Tongue (tissue), 2 donors: ENCODE results near the gene MCTP1. TPM values are rescaled to one million over a fixed set of nuclear protein-coding genes. Genes with fewer than 3 reads are reported as not detected.
"Not testable (repeated sequence)": the region's sequence is repeated elsewhere in the genome, so short reads cannot be mapped to it uniquely, and the experiment has no call there.

Experiments used
- DNase-seq: peaks from one replicate; pipeline ENCODE4 v3.0.0-alpha.2; 2015
- total RNA-seq: library from RNA; depleted of rRNA; stranded (reverse); fragments of >200 nt; gene quantifications from one replicate; pipeline ENCODE4 v1.2.3, GENCODE V29; 2014

Gene MCTP1
- total RNA-seq, 1 donor from 2014 or later: 41.4 TPM

DNA sequence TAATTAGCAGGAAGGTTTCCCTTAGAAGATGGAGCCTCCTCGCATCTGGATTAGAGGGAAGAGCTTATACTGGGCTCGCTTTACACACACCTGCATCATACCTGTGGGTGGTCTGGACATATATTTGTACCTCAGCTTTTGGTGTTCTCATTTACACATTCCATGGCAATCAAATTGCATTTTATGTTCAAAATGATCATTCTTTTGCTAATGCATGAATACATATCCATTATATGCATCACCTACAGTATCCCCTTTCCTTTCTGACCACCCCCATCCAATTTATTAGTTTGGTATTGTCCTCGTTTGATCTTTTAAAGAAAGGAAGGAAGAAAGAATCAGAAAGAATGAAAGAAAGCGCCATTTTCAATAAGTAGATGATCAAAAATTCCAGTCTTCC, 415.0 kb downstream of the MCTP1 start:
- no peak for DNase-seq

DNA sequence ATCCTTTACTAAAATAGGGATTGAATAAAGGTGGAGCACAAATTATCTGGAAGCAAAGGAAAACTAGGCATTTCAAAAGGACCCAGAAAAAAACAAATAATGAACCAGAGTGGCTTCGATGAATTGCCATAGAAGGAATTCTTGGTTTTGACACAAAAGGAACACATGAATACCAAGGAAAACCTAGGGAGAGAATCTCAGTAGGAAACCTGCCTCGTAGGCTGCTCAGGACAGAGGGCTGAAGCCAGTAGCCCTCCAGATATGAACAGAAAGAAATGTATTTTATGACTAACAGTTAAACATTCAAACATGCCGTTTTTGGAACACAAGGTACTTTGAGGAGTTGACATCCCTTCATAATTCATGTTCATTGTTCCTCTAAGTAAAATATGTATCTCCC, 420.9 kb downstream of the MCTP1 start:
- DNase-seq: no peak

DNA sequence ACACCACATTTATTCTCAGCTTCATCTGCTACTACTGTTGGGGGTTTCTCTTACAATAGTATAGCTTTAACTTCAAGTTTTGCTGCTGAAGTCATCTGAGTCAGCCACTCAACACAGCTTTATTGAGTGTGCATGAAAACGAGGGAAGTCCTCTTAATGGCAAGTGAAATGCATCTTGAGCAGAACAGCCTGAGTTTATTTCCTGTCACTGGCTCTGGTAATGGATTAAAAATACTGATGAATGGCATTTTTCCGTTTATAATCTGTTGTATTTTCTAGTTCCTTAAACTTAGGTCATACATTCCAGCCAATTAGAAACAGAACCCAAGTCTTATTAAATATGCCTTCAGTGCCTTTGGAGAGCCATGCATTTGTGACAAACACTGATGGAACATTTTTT, 427.8 kb downstream of the MCTP1 start:
- DNase-seq: no peak

DNA sequence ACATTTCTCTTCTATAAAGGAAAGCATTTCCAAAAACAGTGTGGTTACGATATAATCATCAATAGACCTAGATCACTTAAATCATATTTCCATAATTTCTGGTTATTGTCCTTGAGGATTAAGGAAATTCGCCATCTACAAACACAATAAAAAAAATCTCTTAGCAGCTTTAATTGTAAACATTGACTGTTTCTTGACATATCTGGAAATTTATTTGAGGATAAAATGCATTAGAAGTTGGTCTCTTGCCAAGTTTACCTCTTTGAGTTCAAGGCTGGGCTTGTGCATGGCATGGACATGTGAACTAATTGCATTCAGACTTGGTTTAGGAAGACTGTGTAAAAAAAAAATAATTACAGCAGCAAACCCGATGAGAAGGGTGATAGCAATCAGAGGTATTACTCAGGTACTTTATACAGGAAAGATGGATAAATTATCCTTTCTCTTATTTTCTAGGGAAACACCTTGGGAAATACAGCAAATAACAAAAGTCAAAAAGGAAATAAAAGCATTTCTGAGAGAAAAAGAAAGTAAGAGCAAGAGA, 428.6 kb downstream of the MCTP1 start:
- no peak for DNase-seq

DNA sequence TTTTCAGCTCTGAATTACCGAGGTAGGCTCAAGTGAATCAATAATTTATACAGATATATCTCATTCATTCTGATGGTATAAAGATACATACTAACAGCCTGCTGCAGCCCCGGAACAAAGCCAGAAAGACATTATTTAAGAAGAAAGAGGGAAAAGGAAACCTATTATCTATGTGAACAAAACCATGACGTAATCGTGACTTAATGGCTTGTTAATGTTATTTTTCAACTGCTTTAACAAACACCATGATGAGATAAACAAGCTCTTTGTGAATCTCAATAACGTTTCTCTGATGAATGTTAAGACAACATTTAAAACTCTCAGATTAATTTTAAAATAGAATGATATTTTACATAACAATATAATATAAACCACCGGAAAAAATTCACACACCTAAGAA, 429.4 kb downstream of the MCTP1 start:
- no peak for DNase-seq

DNA sequence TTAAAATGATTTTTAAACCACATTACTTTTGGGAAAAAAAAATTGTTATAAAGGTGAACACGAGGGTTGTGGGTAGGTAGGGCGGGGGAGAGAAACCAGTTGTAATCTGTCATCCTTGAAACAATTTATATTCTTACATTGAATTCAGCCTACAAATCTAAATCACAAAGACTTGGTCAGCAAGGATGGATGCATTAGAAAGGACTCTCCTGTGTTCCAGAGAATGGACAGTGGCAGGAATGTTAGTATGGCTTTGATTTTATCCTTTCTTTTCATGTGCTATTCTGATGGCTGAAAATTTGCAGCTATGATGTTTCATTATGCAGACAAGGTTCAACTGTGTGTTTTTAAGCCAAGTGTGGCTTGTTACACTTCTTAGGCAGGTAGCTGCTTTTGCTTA, 431.8 kb downstream of the MCTP1 start:
- no peak for DNase-seq

DNA sequence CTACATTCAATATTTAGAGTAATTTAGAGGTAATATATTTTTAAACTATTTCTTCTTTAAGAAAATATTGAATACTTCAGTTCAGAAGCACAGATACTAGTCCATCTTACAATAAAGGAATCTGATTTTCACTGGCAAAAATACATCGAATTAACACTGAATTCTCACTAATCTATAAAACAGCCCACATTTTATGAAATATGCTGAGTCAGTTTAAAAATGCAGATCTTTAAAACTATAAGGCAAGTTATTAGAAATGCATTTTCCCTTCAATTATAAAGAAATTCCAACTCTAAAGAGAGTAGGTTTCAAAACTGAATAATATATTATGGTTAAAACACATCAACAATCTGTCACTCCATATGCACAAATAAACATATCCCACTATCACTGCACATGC, 433.9 kb downstream of the MCTP1 start:
- no peak for DNase-seq

DNA sequence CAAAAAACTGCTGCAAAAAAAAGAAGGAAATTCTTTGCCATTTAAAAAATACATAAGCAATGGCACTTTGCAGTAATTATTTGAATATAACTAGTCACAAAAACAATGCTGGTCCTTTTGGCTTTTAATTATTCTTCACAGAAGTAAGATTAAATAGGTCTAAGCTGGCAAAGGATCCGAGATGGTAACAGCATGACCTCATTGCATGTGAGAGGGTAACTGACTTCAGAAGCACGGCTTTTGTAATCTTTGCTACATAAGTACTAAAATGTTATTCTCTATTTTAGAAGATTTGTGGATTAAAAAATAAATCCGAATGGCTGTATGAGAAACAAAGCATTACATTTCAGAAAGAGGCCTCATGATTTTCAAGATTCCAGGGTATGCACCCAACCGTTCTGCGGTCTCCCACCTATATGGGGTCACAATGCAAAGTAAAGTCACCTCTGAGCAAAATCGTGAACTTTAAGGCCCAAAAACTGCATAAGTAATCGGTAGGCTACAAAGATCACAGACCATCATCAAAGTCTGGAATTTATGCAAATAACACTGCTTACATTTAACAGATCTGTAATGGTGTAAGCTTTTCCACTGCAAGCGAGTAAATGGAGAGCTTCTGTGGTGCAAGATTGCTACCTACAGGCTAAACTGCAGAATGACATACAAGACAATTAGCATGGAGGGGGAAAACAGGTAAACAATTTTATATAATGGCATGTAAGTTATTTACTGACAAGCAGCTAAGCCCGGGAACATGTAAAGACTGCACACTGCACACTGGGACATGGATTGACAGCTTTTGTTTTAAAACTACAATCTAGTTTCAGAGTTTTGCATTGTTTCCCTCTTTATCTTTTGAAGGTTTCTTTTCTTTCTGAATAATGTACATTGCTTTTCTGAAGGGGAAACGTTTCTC, 434.8 kb downstream of the MCTP1 start:
- peak; percentile 72 for DNase-seq

DNA sequence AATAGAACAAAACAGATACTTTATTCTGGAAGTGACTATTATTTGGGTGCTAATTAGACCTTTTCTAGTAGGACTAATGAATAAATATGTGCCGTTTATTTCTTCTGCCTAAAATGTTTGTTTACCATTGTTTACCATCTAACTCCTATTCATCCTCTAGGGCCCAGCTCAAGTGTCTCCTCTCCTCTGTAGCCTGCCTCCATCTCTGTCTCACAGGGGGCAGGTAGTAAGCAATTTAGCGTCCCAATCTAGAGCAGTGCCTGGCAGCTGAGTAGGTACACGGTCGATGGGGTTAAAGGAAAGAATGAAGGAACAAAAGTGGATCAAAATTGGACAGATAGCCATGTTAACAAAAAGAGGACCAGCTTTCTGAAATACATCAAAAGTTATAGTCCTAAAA, 435.6 kb downstream of the MCTP1 start:
- no peak for DNase-seq

DNA sequence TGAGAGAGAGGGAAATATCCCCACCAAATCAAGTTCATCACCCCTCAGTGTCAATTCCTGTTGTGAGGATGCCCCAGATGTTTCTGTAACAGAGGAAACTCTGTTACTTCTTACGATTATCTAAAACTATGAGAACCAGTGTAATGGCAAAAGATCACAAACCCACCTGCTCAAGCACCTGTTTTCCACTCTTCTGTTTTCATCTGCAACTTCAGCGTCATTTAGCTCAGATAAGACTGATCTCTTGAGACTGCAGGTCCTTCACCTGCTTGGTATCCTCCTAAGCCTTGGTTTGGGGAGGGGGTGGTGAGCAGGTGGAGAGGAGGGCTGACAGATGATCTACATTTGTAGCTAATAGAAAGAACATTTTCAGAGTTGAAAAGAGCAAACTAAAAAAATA, 437.2 kb downstream of the MCTP1 start:
- no peak for DNase-seq

DNA sequence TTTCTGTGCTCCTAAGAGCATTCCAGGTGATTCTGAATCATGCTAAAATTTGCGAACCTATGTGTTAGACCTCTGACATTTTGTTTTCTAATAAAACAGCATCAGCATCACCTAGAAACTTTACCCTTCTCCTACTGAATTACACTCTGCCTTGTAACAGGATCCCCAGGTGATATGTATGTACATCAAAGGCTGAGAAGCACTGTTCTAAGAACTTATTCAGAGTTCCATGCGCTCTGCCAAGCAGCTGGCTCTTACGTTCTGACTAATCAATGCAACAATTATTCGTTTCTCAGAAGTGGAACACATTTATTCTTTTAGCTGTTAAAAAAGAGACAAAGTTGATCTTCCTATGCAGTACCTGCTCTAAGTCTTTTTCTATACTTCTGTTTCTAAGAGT, 437.9 kb downstream of the MCTP1 start:
- no peak for DNase-seq

DNA sequence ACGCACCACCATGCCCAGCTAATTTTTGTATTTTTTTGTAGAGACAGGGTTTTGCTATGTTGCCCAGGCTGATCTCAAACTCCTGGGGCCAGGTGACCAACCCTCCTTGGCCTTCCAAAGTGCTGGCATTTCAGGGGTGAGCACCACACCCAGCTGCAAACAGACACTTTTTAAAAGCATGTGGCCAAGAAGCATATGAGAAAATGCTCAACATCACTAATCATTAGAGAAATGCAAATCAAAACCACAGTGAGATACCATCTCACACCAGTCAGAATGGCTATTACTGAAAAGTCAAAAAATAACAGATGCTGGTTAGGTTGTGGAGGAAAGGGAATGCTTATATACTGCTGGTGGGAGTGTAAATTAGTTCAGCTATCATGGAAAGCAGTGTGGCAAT, 439.2 kb downstream of the MCTP1 start:
- not testable (repeated sequence) for DNase-seq

DNA sequence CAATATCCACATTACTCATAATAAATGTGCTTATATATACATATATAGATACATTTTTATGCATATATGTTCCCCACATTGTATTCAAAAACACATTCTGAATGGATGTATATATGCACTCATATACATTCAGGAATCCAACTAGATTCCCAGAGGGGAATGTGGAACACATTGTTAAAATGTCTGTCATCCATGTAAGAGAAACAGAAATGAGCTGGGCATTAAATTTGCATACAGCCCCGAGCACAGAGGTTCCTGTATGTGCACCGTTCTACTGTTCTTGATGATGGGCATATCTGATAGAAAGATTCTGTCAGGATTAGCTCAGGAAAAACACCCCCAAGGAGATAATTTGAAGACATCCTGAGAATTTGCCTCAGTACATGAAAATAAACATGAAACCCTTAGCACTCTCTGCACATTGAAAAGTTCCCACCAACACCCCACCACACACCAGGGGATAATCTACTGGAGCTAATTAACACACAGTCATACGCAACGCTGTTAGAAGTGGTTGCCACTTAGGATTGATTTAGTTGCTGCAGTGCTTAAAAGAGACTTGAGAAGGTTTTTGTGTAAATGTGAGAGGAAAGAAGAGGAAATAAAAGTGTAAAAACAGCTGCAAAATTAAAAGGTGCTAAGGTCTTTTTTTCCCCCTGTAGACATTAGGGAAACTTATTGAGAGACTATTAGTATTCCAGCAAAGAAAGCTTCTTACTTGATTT, 443.1 kb downstream of the MCTP1 start:
- no peak for DNase-seq

DNA sequence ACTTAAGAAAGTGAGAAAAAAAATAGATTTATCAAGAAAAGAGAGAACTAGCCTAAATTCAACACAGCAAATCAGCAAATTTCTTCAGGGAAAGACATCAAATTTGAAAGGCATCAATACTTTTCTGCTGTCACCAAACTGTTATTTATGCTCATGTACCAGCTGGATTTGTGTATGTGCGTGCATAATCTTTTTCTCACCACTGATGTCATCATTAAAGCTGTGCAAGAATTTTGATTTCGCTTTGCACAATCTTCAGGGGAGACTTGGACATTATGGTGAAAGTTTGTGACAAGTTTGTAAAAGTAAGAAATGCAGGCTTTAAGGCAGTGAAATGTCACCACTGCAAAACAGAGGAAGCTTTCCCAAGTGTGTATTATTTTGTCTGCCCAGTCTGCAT, 451.0 kb downstream of the MCTP1 start:
- DNase-seq: no peak

DNA sequence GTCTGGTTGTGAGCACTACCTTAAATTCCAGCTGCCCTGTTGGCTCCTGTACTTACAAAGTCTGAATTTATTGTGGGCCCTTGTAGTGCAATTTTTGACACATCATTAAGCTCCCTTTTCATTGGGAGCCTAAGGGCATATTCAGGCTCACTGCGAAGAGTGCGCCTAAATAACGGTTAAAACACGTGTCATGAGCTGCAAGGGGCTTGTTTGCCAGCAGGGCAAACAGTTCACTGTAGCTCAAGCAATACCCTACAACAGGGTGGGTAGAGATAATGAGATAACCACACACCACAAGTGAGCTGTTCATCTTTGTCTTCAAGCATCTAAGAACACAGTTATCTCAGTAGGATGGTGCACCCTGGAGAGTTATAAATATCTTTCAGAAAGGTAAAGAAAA, 452.2 kb downstream of the MCTP1 start:
- no peak for DNase-seq

DNA sequence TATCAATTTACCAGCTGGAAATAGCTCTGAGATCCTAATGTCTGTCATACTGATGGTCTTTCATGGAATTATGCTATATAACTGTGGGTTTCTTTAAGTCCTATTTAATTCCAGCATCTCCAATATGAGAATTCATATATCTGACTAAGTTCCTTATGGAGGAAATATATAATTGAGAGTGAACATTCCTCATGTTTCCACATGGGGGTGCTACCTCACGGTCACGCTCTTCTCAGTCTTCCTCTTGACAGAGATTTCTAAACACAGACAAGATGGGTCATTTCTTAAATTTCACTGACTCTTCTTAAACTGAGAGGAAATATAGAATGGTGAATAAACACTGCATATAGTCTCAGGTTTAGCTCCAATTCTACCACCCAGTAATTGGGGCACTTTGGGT, 454.4 kb downstream of the MCTP1 start:
- no peak for DNase-seq

DNA sequence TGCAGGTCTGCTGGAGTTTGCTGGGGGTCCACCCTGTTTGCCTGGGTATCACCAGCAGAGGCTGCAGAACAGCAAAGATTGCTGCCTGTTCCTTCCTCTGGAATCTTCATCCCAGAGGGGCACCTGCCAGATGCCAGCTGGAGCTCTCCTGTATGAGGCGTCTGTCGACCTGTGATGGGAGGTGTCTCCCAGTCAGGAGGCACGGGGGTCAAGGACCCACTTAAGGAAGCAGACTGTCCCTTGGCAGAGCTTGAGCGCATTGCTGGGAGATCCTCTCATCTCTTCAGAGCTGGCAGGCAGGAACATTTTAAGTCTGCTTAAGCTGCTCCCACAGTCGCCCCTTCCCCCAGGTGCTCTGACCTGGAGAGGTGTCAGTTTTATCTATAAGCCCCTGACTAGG, 456.7 kb downstream of the MCTP1 start:
- not testable (repeated sequence) for DNase-seq

DNA sequence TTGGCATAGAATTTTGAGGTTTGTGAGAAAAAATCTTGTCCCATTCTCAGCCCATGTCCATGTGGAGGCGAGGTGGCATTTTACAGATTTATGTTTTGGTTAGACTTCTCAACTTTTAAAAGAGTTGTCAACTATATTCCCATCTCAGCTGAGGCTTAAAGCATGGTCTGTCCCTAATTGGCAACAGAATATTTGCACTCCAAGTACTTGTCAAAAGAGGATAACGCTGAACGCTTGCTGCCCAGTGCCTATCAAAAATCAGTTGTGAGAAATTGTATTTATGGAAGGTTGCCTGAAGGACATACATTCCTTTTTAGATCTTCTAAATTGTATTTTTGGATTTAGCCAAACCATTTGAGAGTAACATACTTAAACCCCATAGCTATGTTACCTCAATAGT, 464.4 kb downstream of the MCTP1 start:
- DNase-seq: no peak

DNA sequence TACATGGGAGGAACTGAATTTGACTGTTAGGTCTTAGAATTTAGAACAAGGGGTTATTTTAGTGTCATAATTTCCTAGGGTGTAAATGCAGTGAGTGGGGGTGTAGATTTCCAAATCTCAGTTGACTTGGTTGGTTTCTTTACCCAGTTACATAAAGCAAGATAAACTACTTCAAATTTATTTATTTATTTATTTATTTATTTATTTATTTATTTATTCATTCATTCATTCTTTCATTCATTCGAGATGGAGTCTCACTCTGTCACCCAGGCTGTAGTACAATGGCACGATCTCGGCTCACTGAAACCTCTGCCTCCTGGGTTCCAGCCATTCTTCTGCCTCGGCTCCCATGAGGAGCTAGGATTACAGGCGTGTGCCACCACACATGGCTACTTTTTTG, 466.0 kb downstream of the MCTP1 start:
- no peak for DNase-seq

DNA sequence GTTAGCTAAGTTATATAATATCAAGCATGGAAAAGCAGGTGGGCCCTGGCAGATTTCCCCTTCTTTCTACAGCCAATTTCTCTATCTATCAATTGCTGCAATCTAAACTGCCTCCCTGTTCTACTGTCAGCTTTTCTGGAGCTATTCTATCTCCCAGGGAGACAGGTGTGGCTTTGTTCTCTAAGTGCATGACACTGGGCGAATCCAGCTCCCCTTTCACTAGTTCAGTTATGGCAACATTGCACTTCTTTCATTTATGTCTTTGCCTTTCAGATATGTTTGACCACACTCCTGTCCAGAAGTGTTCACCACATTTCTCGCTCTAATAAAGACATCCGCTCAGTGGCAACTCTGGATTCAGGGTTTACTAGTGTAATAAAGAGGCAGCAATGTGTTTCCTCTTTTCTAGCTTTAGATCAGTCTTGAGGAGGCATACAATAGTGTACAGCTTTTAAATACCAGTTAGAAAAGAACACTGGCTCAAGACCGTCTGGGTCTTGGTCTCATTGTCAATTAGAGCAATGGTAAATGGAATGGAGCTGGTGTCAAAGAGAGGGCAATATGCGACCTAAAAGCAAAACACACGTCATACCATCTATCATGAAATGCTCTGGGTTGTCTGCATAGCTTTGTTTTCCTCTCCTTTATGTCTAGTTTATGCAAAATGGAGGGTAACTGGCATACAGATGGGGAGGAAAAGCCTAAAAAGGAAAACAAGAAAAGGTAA, 469.4 kb downstream of the MCTP1 start:
- DNase-seq: no peak

DNA sequence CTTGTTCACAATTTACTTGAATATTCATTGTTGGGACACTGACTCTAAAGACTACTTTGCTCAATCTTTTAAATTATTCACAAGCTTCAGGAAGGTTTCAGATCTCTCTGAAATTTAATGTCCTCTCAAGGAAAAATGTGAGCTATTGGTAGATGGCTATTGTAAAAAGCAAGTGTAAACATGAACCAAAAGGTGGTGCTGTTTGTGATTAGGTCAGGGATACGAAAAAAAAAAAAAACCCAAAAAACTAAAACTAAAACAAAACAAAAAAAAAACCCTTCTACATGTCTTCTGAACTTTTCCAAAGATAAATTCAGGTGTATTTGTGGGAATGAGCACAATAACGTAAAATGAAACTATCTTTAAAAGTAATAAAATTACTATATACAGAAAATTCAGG, 472.7 kb downstream of the MCTP1 start:
- no peak for DNase-seq

DNA sequence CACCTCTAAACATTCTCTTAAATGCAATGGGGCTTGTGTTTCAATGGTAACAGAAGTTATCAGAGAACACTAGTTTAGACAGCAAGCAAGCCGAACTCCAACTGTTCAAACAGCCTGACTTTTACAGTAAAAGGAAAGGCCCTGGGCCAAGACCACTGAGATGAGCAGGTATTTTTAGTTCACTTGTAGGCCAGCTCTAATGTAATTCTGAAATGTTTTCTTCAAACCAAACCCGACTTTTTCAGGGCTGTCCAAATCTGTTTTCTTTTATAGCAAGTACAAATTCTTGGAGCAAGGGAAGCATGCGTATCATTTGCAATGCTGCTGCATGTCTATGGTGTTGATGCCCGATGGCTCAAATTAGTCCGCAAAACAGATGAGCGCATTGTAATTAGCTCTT, 473.6 kb downstream of the MCTP1 start:
- DNase-seq: no peak

DNA sequence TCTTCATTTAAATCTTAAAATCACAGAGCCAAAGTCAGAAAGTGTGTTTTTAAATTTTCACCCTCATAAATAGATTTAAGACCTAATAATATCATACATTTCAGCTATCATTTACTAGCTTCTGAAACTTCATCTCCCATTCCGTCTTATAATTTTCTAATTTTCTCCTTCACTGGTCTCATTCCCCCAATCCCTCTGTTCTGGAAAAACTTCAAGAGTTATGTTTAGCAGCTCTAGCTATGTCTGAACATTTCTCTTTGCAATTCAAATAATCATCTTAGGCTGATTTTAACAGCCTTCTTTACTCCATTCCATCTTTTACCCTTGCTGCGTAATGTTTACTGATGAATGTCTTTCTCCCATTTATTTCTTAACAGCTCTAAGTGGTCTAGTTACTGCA, 474.0 kb downstream of the MCTP1 start:
- no peak for DNase-seq
